Psoas muscle (tissue), 8 donors: Measurements from ENCODE around the gene PHF8. TPM values are rescaled to one million over a fixed set of nuclear protein-coding genes. Genes with fewer than 3 reads are reported as not detected.

Source experiments
- ATAC-seq, 4 donors: fragments of 200-7000 bp; cut with Tn5 transposase; one replicate each; pipeline ENCODE4 v1.9.1; 2020; ENCODE audit warnings: moderate library complexity in 3 of 4, mild to moderate bottlenecking in 2 of 4
- DNase-seq, 2 donors: peaks; one replicate each; pipeline ENCODE4 v3.0.0-alpha.2; 2020
- H3K27ac ChIP-seq: fragments of 200-600 bp; one replicate; pipeline ENCODE4 v1.8.0; 2022
- H3K27me3 ChIP-seq, 3 donors: fragments of 200-600 bp in 1 of 3; one replicate each; pipeline versions ENCODE4 v1.6.1 to v1.8.0; 2013 to 2022; ENCODE audit warnings: low read length in 2 of 3, mild to moderate bottlenecking in 2 of 3, moderate library complexity in 1 of 3; ENCODE audit not compliant: insufficient read depth in 3 of 3
- H3K36me3 ChIP-seq, 2 donors: fragments of 200-600 bp in 1 of 2; one replicate each; pipeline versions ENCODE4 v1.6.1 to v1.8.0; 2013 to 2022; ENCODE audit warnings: low read depth in 1 of 2, mild to moderate bottlenecking in 1 of 2, moderate library complexity in 1 of 2; ENCODE audit not compliant: insufficient read depth in 1 of 2
- H3K4me1 ChIP-seq: fragments of 200-600 bp; one replicate; pipeline ENCODE4 v1.8.0; 2022
- H3K4me3 ChIP-seq: fragments of 200-600 bp; one replicate; pipeline ENCODE4 v1.8.0; 2022; ENCODE audit warnings: mild to moderate bottlenecking
- H3K9me3 ChIP-seq: fragments of 200-600 bp; one replicate; pipeline ENCODE4 v1.8.0; 2022
- CTCF ChIP-seq: fragments of 200-600 bp; IDR thresholded peaks from one replicate; pipeline ENCODE4 v1.8.0; 2022; ENCODE audit warnings: antibody characterized with exemption
- WGBS, 3 donors: extraction: QIAGEN DNeasy Blood & Tissue Kit; methylation state at CpG; one replicate each; pipeline versions ENCODE4 v1.1.6 to v1.1.7; 2013; 5-methylcytosine and 5-hydroxymethylcytosine counted together
- intact Hi-C, 2 donors: fragments of 100-400 bp; cut with DNase I; formaldehyde crosslinking; loops; one replicate each; pipeline versions ENCODE4 v1.11.0 to v1.14.2; 2022
- polyA plus RNA-seq, 3 donors: library from polyadenylated mRNA; stranded (reverse); fragments of 200-250 nt; gene quantifications; one replicate each; pipeline ENCODE4 v1.2.3, GENCODE V29; 2013
- total RNA-seq, 4 donors: library from RNA; stranded (reverse); fragmentation: NEBNext Ultra II Directional in 2 of 4; extraction: Animal tissue kit (Norgen Biotek cat#: 25700) in 2 of 4; gene quantifications; one replicate each; pipeline versions ENCODE4 v1.2.1 to v1.2.4, GENCODE V29; 2021 to 2023
- donor health status: healthy with polysubstance abuse.
- donor health status: DM: no; HTN: no; CAD: no; lungs with moderate emphysema.
- donor health status: Bipolar disorder and iron deficiency.
- donor health status: healthy.
- donor health status: DM: yes; HTN: yes; CAD: no.
- donor health status: DM: no; HTN: no; CAD: no.
- donor health status: DM: no; HTN: no; CAD: no.
- donor health status: DM: yes; HTN: yes; CAD: no.

The PHF8 gene
- total and polyA plus RNA-seq, 7 donors = 3.6 to 16.4 (median 9.0) TPM

- intact Hi-C loops = no loop called here
- no peaks in the 10 kb centered on the region for H3K9me3 ChIP-seq
- H3K27ac ChIP-seq = no peak overlapping the region
- TF ChIP-seq CTCF = no peak
- ATAC-seq (no peak), DNase-seq (no peak)
- no peaks in the 10 kb centered on the region for H3K4me1 ChIP-seq
- H3K36me3 ChIP-seq = peaks cover 5 to 69% of the 10 kb centered on the region in 2 donors
- no peak overlapping the region for H3K4me3 ChIP-seq
- 86 to 88% (median 87%) methylated on average over 2 of the region's 2 CpGs for WGBS, 3 donors
- H3K27me3 ChIP-seq = peaks cover 0 to 4% (median 0%) of the 10 kb centered on the region in 3 donors
Measured at GRCh38 chrX:53990171-53990570, 54.1 kb downstream of the PHF8 start.

GRCh38 chrX:53984895-53985294 is 59.4 kb downstream of the PHF8 start:
- WGBS, 3 donors = 82 to 95% (median 94%) methylated on average over 12 of the region's 12 CpGs
- intact Hi-C loops = no loop called here
- Histone ChIP-seq H3K4me1 (no peaks in the 10 kb centered on the region), H3K36me3 (peaks cover 2 to 76% of the 10 kb centered on the region in 2 donors), H3K27ac (no peak overlapping the region), H3K9me3 (no peaks in the 10 kb centered on the region), H3K4me3 (no peak overlapping the region), H3K27me3 (peaks cover 0 to 4% (median 0%) of the 10 kb centered on the region in 3 donors)
- TF ChIP-seq CTCF = no peak
- no peak for ATAC-seq
- DNase-seq = no peak

- intact Hi-C loops = no loop called here
- no peak for ATAC-seq
Measured at GRCh38 chrX:53974529-53974928, 69.7 kb downstream of the PHF8 start.

GRCh38 chrX:53969540-53969939 is 74.7 kb downstream of the PHF8 start:
- Histone ChIP-seq H3K36me3 (peaks cover 0 to 1% of the 10 kb centered on the region in 2 donors), H3K4me1 (no peaks in the 10 kb centered on the region), H3K4me3 (no peak overlapping the region), H3K27me3 (no peaks in the 10 kb centered on the region), H3K9me3 (peaks cover 17% of the 10 kb centered on the region), H3K27ac (no peak overlapping the region)
- TF ChIP-seq CTCF = no peak
- no peak for DNase-seq
- no peak for ATAC-seq
- intact Hi-C loops = no loop called here
- WGBS, 3 donors = 80 to 99% (median 98%) methylated on average over 3 of the region's 3 CpGs

More at GRCh38 chrX:53974529-53974928, 69.7 kb downstream of the PHF8 start:
- H3K4me3 ChIP-seq = no peak overlapping the region
- no peaks in the 10 kb centered on the region for H3K27me3 ChIP-seq
- WGBS, 3 donors = 87 to 100% (median 98%) methylated on average over 6 of the region's 6 CpGs
- peaks cover 0 to 26% of the 10 kb centered on the region in 2 donors for H3K36me3 ChIP-seq
- H3K4me1 ChIP-seq = no peaks in the 10 kb centered on the region
- H3K9me3 ChIP-seq = peaks cover 13% of the 10 kb centered on the region
- TF ChIP-seq CTCF = no peak
- no peak for DNase-seq
- no peak overlapping the region for H3K27ac ChIP-seq

GRCh38 chrX:53950130-53950733 is 94.0 kb downstream of the PHF8 start:
- no peak for TF ChIP-seq CTCF
- H3K36me3 ChIP-seq = peaks cover 0 to 41% of the 10 kb centered on the region in 2 donors
- H3K27ac ChIP-seq = no peak overlapping the region
- peaks cover 0 to 4% (median 0%) of the 10 kb centered on the region in 3 donors for H3K27me3 ChIP-seq
- ATAC-seq = no peak
- WGBS, 3 donors = 66 to 98% (median 87%) methylated on average over 3 of the region's 3 CpGs
- no peaks in the 10 kb centered on the region for H3K9me3 ChIP-seq
- H3K4me3 ChIP-seq = no peak overlapping the region
- intact Hi-C loops = no loop called here
- H3K4me1 ChIP-seq = no peaks in the 10 kb centered on the region
- no peak for DNase-seq
